ENCODE measurements around the gene BDH2. TPM values are rescaled to one million over a fixed set of nuclear protein-coding genes. Genes with fewer than 3 reads are reported as not detected.
A peak's percentile ranks its signal among the peaks of the same experiment; 100 is the strongest.

Gene BDH2
- total RNA-seq, 1 donor from 2014 or later: 8.4 TPM

- no peak for DNase-seq
Measured at GRCh38 chr4:103079621-103080020, 20.0 kb downstream of the BDH2 start.

- DNase-seq: no peak
Measured at GRCh38 chr4:103076747-103077347, 22.8 kb downstream of the BDH2 start, which contains the start of gene SLC9B2. Gene SLC9B2 (minus strand): TSS chr4:103076761. CDS start chr4:103067550, 9,211 bp downstream.

GRCh38 chr4:103075894-103076746 is 23.5 kb downstream of the BDH2 start:
- peak; percentile 41 for DNase-seq

- DNase-seq: no peak
Measured at GRCh38 chr4:103075435-103075893, 24.2 kb downstream of the BDH2 start.

GRCh38 chr4:103074744-103075434 is 24.7 kb downstream of the BDH2 start:
- no peak for DNase-seq

- no peak for DNase-seq
Measured at GRCh38 chr4:103073792-103074438, 25.7 kb downstream of the BDH2 start.

- no peak for DNase-seq
Measured at GRCh38 chr4:103067841-103068547, 31.6 kb downstream of the BDH2 start.

GRCh38 chr4:103060453-103061148 is 39.0 kb downstream of the BDH2 start:
- DNase-seq: no peak

- DNase-seq: no peak
Measured at GRCh38 chr4:103054030-103054429, 45.6 kb downstream of the BDH2 start.

- no peak for DNase-seq
Measured at GRCh38 chr4:103052779-103053178, 46.9 kb downstream of the BDH2 start.

- DNase-seq: no peak
Measured at GRCh38 chr4:103052145-103052544, 47.5 kb downstream of the BDH2 start.

- DNase-seq: no peak
Measured at GRCh38 chr4:103050736-103051436, 48.7 kb downstream of the BDH2 start.

- DNase-seq: no peak
Measured at GRCh38 chr4:103046416-103047290, 53.0 kb downstream of the BDH2 start.

GRCh38 chr4:103044183-103044582 is 55.5 kb downstream of the BDH2 start:
- DNase-seq: no peak

- no peak for DNase-seq
Measured at GRCh38 chr4:103036169-103036568, 63.5 kb downstream of the BDH2 start.

GRCh38 chr4:103032574-103032973 is 67.1 kb downstream of the BDH2 start:
- no peak for DNase-seq

GRCh38 chr4:103030791-103031190 is 68.8 kb downstream of the BDH2 start:
- no peak for DNase-seq

GRCh38 chr4:103029300-103029699 is 70.3 kb downstream of the BDH2 start:
- no peak for DNase-seq
